Measurements from ENCODE around the gene PML.
"Not testable (repeated sequence)": the region's sequence is repeated elsewhere in the genome, so short reads cannot be mapped to it uniquely, and the experiment has no call there.

Gene PML

GRCh38 chr15:73957785-73958184 lies 36.7 kb upstream of the PML start:
- DNase-seq (ENCODE audit: low read depth in 2 of 2), result no peak

DNA sequence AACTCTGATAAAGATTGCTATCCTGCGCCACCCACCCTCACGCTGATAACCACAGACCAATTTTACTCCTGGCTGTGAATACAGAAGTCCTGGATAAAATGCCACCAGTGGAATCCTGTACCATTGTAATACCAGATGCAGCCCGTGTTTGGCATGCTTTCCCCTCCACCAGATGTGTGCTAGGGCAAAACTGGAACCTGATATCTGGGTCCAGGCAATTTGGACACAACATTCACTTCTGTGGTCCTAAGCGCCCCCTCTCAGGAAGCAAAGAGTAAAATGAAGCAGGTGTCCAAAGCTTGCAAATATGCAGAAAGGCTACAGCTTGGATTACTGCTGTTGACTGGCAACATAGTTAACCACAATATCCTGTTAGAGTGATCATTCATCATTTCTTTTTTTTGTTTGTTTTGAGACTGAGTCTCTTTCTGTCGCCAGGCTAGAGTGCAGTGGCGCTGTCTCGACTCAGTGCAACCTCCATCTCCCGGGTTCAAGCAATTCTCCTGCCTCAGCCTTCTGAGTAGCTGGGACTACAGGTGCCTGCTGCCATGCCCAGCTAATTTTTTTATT lies 35.4 kb upstream of the PML start:
- peak in 1 of 2 donors; percentile 31 for DNase-seq (ENCODE audit: low read depth in 2 of 2)

More at GRCh38 chr15:73957785-73958184, 36.7 kb upstream of the PML start:
- TF ChIP-seq, protein P1, sequence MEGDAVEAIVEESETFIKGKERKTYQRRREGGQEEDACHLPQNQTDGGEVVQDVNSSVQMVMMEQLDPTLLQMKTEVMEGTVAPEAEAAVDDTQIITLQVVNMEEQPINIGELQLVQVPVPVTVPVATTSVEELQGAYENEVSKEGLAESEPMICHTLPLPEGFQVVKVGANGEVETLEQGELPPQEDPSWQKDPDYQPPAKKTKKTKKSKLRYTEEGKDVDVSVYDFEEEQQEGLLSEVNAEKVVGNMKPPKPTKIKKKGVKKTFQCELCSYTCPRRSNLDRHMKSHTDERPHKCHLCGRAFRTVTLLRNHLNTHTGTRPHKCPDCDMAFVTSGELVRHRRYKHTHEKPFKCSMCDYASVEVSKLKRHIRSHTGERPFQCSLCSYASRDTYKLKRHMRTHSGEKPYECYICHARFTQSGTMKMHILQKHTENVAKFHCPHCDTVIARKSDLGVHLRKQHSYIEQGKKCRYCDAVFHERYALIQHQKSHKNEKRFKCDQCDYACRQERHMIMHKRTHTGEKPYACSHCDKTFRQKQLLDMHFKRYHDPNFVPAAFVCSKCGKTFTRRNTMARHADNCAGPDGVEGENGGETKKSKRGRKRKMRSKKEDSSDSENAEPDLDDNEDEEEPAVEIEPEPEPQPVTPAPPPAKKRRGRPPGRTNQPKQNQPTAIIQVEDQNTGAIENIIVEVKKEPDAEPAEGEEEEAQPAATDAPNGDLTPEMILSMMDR (IDR thresholded peaks at IDR 0.05; ENCODE audit: low read depth, low read length), result no peak
- H3K4me3 ChIP-seq (replicated peaks in 1 of 2; ENCODE audit: low read depth in 2 of 2, low read length in 2 of 2), result no peak overlapping the region

DNA sequence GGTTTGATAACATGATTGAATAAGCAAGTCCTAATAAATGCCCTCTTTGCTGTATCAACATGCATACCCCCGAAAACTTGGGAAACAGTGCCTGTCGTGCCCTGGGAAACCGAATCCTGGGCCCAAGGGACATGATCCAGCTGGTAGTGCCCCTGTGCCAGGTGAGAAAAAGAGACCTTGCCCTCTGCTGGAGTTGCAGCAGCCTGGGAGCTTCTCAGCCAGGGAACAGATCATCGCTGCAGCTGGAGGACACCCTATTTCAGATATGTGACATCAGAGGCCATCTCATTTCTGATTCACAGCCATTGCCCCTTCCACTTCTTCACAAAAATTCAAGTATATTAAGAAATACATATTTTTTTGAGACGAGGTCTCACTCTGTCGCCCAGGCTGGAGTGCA lies 34.7 kb upstream of the PML start:
- no peak overlapping the region for H3K4me3 ChIP-seq (replicated peaks in 1 of 2; ENCODE audit: low read depth in 2 of 2, low read length in 2 of 2)
- TF ChIP-seq, protein P1 (IDR thresholded peaks at IDR 0.05; ENCODE audit: low read depth, low read length), result no peak
- DNase-seq (ENCODE audit: low read depth in 2 of 2), result no peak

More for the DNA sequence above, 35.4 kb upstream of the PML start:
- no peak overlapping the region for H3K4me3 ChIP-seq (replicated peaks in 1 of 2; ENCODE audit: low read depth in 2 of 2, low read length in 2 of 2)
- TF ChIP-seq, protein P1 (IDR thresholded peaks at IDR 0.05; ENCODE audit: low read depth, low read length), result no peak

DNA sequence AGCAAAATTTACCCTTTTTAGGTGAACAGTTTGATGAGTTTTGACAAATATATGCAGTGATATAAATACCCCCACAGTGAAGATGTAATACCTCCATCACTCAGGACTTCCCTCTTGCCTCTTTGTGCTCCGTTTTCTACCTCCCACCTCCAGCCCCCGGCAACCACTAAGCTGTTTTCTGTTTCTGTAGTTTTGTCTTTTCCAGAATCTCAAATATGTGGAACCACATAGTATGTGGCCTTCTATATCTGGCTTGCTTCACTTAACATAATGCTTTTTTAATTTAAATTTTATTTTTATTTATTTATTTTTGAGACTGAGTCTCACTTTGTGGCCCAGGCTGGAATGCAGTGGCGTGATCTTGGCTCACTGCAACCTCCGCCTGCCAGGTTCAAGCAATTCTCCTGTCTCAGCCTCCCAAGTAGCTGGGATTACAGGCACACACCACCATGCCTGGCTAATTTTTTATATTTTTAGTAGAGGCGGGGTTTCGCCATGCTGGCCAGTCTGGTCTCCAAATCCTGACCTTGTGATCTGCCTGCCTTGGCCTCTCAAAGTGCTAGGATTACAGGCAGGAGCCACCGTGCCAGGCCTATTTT lies 33.9 kb upstream of the PML start:
- DNase-seq (ENCODE audit: low read depth in 2 of 2); H3K4me3 ChIP-seq (replicated peaks in 1 of 2; ENCODE audit: low read depth in 2 of 2, low read length in 2 of 2): not testable (repeated sequence)

DNA sequence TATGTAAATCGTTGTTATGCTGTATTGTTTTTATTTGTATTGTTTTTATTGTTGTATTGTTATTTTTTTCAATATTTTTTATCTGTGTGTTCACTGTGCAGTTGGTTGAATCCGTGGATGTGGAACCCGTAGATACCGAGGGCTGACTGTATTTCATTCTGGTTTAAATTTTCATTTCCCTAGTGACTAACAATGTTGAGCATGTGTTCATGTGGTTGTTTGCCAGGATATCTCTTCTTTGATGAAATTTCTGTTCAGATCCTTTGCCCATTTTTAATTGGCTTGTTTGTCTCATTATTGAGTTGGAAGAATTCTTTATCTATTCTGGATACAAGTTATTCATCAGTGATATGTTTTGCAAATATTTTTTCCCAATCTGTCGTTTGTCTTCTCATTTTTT lies 32.1 kb upstream of the PML start:
- no peak overlapping the region for H3K4me3 ChIP-seq (replicated peaks in 1 of 2; ENCODE audit: low read depth in 2 of 2, low read length in 2 of 2)
- no peak for DNase-seq (ENCODE audit: low read depth in 2 of 2)
- TF ChIP-seq, protein P1 (IDR thresholded peaks at IDR 0.05; ENCODE audit: low read depth, low read length), result no peak

GRCh38 chr15:73964736-73965093 lies 29.8 kb upstream of the PML start:
- DNase-seq (ENCODE audit: low read depth in 2 of 2), result peak; percentile 84
- no peak overlapping the region for H3K4me3 ChIP-seq (replicated peaks in 1 of 2; ENCODE audit: low read depth in 2 of 2, low read length in 2 of 2)
- TF ChIP-seq, protein P1 (IDR thresholded peaks at IDR 0.05; ENCODE audit: low read depth, low read length), result peak; percentile 99

DNA sequence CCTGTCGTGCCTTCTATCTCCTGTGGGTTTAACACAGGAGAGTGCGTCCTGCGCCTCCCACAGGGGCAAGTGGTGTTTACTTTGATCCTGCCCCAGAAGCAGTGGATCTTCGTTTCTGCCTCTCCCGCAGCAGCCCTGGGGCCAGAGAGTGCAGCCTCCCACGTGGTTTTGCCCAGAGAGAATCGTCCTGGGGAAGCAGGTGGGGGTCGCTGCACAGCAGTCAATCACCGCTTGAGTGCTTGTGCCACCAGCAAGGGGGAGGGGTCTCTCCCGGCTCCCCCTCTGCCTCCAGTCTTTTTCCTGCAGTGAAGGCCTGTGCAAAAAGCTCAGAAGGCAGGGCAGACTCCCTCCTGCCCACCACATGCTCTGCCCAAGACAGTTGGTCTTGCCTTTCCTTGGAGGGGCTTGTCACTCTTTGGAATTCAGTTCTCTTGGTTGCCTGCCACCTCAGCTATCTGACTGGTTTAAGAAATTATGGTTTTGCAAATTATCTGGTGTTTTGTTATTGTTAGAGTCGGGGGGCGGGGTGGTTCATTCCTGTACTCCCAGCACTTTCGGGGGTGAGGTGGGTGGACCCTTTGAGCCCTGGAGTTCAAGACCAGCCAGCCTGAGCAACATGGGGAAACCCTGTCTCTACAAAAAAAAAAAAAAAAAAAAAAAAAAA lies 29.3 kb upstream of the PML start:
- TF ChIP-seq, protein P1 (IDR thresholded peaks at IDR 0.05; ENCODE audit: low read depth, low read length), result no peak
- H3K4me3 ChIP-seq (replicated peaks in 1 of 2; ENCODE audit: low read depth in 2 of 2, low read length in 2 of 2), result no peak overlapping the region
- no peak for DNase-seq (ENCODE audit: low read depth in 2 of 2)

Data from cardiac fibroblast (primary cell).